ENCODE measurements around the gene NINJ1.
A peak's percentile ranks its signal among the peaks of the same experiment; 100 is the strongest.

The NINJ1 gene

GRCh38 chr9:93093127-93093876, 40.7 kb downstream of the NINJ1 start:
- H3K4me3 ChIP-seq (ENCODE audit: low read depth, low read length): no peak overlapping the region
- no peak for DNase-seq (ENCODE audit: low read depth)

DNA sequence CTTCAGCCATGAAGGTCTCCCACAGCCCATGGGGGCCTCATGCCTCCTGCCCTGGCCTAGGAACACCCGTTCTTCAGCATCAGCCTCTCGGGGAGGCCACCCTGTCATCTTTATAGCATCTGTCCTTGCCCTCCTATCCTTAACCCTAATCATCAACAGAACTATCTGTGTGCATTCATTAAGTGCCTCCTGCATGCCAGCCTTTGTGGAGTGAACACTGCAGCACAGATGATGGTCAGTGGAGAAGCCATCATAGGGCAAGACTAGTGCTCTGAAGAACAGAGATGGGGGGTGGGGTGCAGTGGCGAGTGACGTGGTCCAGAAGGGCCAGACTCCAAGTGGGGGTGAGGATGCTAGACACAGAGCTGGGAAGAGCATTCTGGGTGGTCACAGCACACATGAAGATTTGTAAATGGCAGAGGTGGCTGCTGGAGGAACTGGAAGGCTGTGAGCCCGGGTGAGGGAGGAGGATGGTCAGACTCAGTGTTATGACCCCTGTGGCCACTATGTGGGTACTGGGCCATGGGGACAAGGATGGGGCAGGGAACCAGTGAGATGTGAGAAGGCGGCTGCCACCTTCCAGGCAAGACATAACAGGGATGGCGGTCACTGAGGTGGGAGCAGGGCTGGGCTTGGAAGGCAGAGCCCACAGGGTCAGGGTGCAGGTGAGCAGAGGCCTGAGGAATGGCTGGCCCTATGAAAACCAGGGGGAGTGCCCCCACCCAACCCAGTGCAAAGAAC, 41.6 kb downstream of the NINJ1 start:
- no peak overlapping the region for H3K4me3 ChIP-seq (ENCODE audit: low read depth, low read length)
- no peak for DNase-seq (ENCODE audit: low read depth)

- no peak overlapping the region for H3K4me3 ChIP-seq (ENCODE audit: low read depth, low read length)
- peak; percentile 87 for DNase-seq (ENCODE audit: low read depth)
Measured at GRCh38 chr9:93091453-93092081, 42.5 kb downstream of the NINJ1 start.

DNA sequence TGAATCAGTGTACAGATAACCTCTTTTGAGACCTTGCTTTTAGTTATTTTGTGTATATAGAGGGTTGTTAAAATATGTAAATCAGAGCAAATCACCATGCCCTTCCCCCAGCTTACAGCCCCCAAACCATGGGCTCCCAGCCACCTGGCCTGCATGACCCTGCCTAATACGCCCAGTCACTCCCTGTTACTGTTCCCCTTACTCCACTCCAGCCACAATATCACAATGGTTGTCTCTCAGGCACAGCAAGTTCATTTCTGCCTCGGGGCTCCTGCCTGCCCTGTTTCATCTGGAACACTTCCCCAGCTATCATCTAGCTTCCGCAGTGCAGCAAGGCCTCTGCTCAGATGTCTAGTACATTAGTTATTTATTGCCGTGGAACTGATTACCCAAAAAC, 43.0 kb downstream of the NINJ1 start:
- no peak for DNase-seq (ENCODE audit: low read depth)
- H3K4me3 ChIP-seq (ENCODE audit: low read depth, low read length): no peak overlapping the region

DNA sequence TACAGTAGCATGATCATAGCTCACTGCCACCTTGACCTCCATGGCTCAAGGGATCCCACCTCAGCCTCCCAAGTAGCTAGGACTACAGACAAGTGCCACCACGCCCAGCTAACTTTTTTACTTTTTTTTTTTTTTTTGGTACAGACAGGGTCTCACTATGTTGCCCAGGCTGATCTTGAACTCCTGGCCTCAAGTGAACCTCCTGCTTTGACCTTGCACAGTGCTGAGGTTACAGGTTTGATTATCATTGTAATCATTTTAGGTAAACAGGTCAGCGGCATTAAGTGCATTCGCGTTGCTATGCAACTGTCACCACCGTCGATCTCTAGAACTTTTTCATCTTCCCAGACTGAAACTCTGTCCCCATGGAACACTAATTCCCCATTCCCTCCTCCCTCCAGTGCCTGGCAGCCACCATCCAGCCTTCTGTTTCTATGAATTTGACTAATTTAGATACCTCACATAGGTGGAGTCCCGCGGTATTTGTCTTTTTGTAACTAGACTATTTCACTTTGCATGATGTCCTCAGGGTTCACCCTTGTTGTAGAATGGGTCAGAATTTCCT, 43.9 kb downstream of the NINJ1 start:
- DNase-seq (ENCODE audit: low read depth): no peak

DNA sequence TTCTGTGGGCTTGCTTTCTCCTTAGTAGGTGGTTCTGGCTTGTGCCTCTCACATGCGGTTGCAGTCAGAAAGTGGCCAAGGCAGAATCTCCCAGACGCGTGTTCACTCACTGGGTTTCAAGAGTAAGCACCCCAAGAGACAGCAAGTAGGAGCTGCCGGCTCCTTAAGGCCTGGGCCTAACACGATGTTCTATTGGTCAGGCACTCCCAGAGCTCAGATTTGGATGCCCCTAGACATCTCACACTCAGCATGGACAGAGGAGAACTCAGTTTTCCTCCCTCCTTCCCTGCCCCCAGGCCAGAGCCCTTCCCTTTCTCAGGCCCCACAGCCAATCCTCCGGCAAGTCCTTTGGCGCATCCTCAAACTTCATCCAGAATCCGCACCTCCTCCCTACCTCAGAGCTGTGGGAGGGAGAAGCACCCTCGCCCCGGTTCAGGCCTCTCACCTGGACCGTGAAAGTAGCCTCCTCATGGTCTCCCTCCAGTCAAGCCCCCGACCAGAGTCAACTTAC, 44.5 kb downstream of the NINJ1 start:
- no peak for DNase-seq (ENCODE audit: low read depth)
- H3K4me3 ChIP-seq (ENCODE audit: low read depth, low read length): no peak overlapping the region

More for the DNA sequence above, 43.9 kb downstream of the NINJ1 start:
- H3K4me3 ChIP-seq (ENCODE audit: low read depth, low read length): no peak overlapping the region

- DNase-seq (ENCODE audit: low read depth): no peak
- no peak overlapping the region for H3K4me3 ChIP-seq (ENCODE audit: low read depth, low read length)
Measured at GRCh38 chr9:93089024-93089423, 45.0 kb downstream of the NINJ1 start.

DNA sequence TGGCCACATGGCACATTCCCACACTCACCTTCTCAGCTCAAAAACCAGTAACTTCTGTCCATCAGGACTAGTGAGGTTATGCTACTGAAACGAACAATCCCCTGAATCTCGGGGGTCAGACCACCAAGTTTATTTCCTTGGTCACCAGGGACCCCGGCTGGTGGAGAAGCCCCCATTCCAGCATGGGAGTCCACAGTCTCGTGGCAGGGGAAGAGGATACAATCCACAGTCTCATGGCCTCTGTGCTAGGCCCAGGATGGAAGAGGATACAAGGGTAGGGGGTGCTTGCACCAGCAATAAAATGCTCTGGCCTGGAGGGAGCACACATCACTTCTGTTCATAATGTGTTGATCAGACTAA, 45.4 kb downstream of the NINJ1 start:
- DNase-seq (ENCODE audit: low read depth): no peak
- H3K4me3 ChIP-seq (ENCODE audit: low read depth, low read length): no peak overlapping the region

- H3K4me3 ChIP-seq (ENCODE audit: low read depth, low read length): no peak overlapping the region
- no peak for DNase-seq (ENCODE audit: low read depth)
Measured at GRCh38 chr9:93087971-93088655, 45.9 kb downstream of the NINJ1 start.

- DNase-seq (ENCODE audit: low read depth): no peak
- H3K4me3 ChIP-seq (ENCODE audit: low read depth, low read length): no peak overlapping the region
Measured at GRCh38 chr9:93086447-93087224, 47.4 kb downstream of the NINJ1 start.

DNA sequence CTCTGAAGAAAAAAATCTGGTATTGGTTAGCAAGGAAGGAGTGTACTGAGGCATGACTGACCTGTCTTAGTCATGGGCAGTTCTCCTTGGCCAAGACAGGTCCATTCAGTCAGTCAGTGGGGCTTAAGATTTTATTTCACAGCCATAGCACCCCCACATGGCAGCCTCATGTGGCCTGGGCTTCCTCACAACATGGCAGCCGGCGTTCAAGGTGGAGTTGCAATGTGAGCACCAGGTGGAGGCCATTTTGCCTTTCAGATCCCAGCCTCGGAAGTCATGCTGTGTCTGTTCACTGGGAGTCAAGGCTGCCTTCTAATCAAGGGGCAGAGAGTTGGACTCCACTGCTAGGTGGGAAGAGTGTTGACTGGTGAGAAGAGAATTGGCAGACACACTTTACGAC, 48.4 kb downstream of the NINJ1 start:
- DNase-seq (ENCODE audit: low read depth): no peak
- H3K4me3 ChIP-seq (ENCODE audit: low read depth, low read length): no peak overlapping the region

GRCh38 chr9:93084471-93084881, 49.6 kb downstream of the NINJ1 start:
- no peak for DNase-seq (ENCODE audit: low read depth)
- no peak overlapping the region for H3K4me3 ChIP-seq (ENCODE audit: low read depth, low read length)

- H3K4me3 ChIP-seq (ENCODE audit: low read depth, low read length): no peak overlapping the region
- no peak for DNase-seq (ENCODE audit: low read depth)
Measured at GRCh38 chr9:93083592-93084470, 50.2 kb downstream of the NINJ1 start.

GRCh38 chr9:93082841-93083411, 51.1 kb downstream of the NINJ1 start:
- no peak overlapping the region for H3K4me3 ChIP-seq (ENCODE audit: low read depth, low read length)
- DNase-seq (ENCODE audit: low read depth): no peak

- no peak for DNase-seq (ENCODE audit: low read depth)
- no peak overlapping the region for H3K4me3 ChIP-seq (ENCODE audit: low read depth, low read length)
Measured at GRCh38 chr9:93081931-93082330, 52.1 kb downstream of the NINJ1 start.

DNA sequence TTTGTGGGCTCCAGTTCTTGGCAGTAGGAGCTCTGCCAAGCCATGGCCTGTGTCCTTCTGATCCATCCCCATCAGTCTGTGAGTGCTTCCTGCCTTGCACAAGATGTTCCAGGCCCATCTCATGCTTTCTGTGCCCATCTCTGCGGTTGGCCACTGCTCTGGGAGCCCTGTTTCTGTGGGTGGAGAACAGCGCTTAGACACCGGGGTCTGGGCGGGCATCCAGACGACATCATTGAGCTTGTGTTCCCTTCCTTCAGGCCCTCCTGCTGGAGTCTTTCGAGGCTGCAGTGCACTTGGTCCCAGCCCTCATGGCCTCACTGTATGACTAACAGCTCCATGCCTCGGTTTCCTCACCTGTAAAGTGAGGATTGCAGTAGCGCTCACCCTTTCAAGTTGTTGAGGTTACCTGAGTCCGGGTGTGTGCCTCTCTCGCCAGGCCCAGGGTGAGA, 52.9 kb downstream of the NINJ1 start:
- no peak for DNase-seq (ENCODE audit: low read depth)
- H3K4me3 ChIP-seq (ENCODE audit: low read depth, low read length): no peak overlapping the region

DNA sequence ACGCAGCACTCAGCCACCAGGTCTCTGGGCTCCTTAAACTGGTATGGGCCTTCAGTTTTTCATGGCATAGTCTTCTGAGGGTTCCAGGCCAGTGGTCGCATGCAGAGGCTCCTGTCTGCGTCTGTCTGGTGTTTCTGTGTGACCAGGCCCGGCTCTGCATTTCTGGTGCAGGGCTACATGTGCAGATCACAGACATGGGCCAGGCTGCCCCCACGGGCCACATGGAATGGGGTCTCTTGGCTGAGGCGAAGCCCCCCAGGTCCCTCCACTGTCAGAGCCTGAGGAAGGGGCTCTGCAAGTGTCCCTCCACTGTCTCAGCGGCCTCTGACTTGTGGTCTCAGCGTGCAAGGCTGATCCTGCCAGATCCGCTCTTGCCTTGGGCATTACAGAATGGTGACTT, 53.6 kb downstream of the NINJ1 start:
- no peak overlapping the region for H3K4me3 ChIP-seq (ENCODE audit: low read depth, low read length)
- DNase-seq (ENCODE audit: low read depth): no peak

- no peak for DNase-seq (ENCODE audit: low read depth)
- H3K4me3 ChIP-seq (ENCODE audit: low read depth, low read length): no peak overlapping the region
Measured at GRCh38 chr9:93079371-93079770, 54.7 kb downstream of the NINJ1 start.
